Measurements from ENCODE around the gene UBR2.
A peak's percentile ranks its signal among the peaks of the same experiment; 100 is the strongest.

Gene UBR2

GRCh38 chr6:42726026-42726425, 162.2 kb downstream of the UBR2 start:
- Histone ChIP-seq H3K4me1 (ENCODE audit: insufficient read depth, low read length) (peaks cover 10% of the 10 kb centered on the region), H3K4me2 (ENCODE audit: insufficient read depth, low read length) (peak overlapping the region; percentile 56), H3K27ac (ENCODE audit: low read length) (no peak overlapping the region), H4K20me1 (ENCODE audit: insufficient read depth, low read length) (no peaks in the 10 kb centered on the region), H3K4me3 (ENCODE audit: low read depth in 1 of 2, low read length in 2 of 2) (no peak overlapping the region), H3K9me3 (ENCODE audit: insufficient read depth, low read length, severe bottlenecking) (no peaks in the 10 kb centered on the region), H3K36me3 (ENCODE audit: insufficient read depth, low read length) (no peaks in the 10 kb centered on the region), H2AFZ (ENCODE audit: low read depth, low read length) (peak overlapping the region; percentile 88), H3K27me3 (ENCODE audit: insufficient read depth, low read length, poor library complexity) (peaks cover 1% of the 10 kb centered on the region), H3K79me2 (ENCODE audit: insufficient read depth, low read length) (no peaks in the 10 kb centered on the region), H3K9ac (ENCODE audit: low read depth, low read length) (0 out of 2 replicates have a peak overlapping the region, but pooled peaks have one; percentile 10)
- DNase-seq = no peak
- no peak for TF ChIP-seq EZH2 (IDR thresholded peaks at IDR 0.05; ENCODE audit: borderline replicate concordance, low read depth, low read length, severe bottlenecking)
- TF ChIP-seq CTCF (IDR thresholded peaks at IDR 0.05; ENCODE audit: borderline replicate concordance, extremely low read depth, low read length, poor library complexity, severe bottlenecking) = no peak
- ATAC-seq (ENCODE audit: insufficient read depth, low read depth) = no peak

- H3K27me3 ChIP-seq (ENCODE audit: insufficient read depth, low read length, poor library complexity) = no peaks in the 10 kb centered on the region
- H3K4me2 ChIP-seq (ENCODE audit: insufficient read depth, low read length) = peak overlapping the region; percentile 56
- H3K4me1 ChIP-seq (ENCODE audit: insufficient read depth, low read length) = peaks cover 10% of the 10 kb centered on the region
- no peaks in the 10 kb centered on the region for H3K79me2 ChIP-seq (ENCODE audit: insufficient read depth, low read length)
- peak overlapping the region; percentile 88 for H2AFZ ChIP-seq (ENCODE audit: low read depth, low read length)
- DNase-seq (peak; percentile 69), ATAC-seq (ENCODE audit: insufficient read depth, low read depth) (peak; percentile 95)
- H3K27ac ChIP-seq (ENCODE audit: low read length) = no peak overlapping the region
- 0 out of 2 replicates have a peak overlapping the region, but pooled peaks have one; percentile 10 for H3K9ac ChIP-seq (ENCODE audit: low read depth, low read length)
- peak overlapping the region in 1 of 2 experiments; percentile 7; a peak in 1 of 4 replicates for H3K4me3 ChIP-seq (ENCODE audit: low read depth in 1 of 2, low read length in 2 of 2)
- no peaks in the 10 kb centered on the region for H3K36me3 ChIP-seq (ENCODE audit: insufficient read depth, low read length)
- TF ChIP-seq EZH2 (IDR thresholded peaks at IDR 0.05; ENCODE audit: borderline replicate concordance, low read depth, low read length, severe bottlenecking) (no peak), CTCF (IDR thresholded peaks at IDR 0.05; ENCODE audit: borderline replicate concordance, extremely low read depth, low read length, poor library complexity, severe bottlenecking) (peak; percentile 96)
- H3K9me3 ChIP-seq (ENCODE audit: insufficient read depth, low read length, severe bottlenecking) = no peaks in the 10 kb centered on the region
- H4K20me1 ChIP-seq (ENCODE audit: insufficient read depth, low read length) = no peaks in the 10 kb centered on the region
These were observed 162.8 kb downstream of the UBR2 start for GRCh38 chr6:42726485-42727086.

- DNase-seq = no peak
- Histone ChIP-seq H3K79me2 (ENCODE audit: insufficient read depth, low read length) (no peaks in the 10 kb centered on the region), H3K36me3 (ENCODE audit: insufficient read depth, low read length) (no peaks in the 10 kb centered on the region), H2AFZ (ENCODE audit: low read depth, low read length) (peak overlapping the region; percentile 88; the same call in 1 of the 2 replicates), H3K9ac (ENCODE audit: low read depth, low read length) (no peak overlapping the region), H3K27me3 (ENCODE audit: insufficient read depth, low read length, poor library complexity) (no peaks in the 10 kb centered on the region), H3K9me3 (ENCODE audit: insufficient read depth, low read length, severe bottlenecking) (no peaks in the 10 kb centered on the region), H3K4me3 (ENCODE audit: low read depth in 1 of 2, low read length in 2 of 2) (no peak overlapping the region), H4K20me1 (ENCODE audit: insufficient read depth, low read length) (no peaks in the 10 kb centered on the region), H3K4me1 (ENCODE audit: insufficient read depth, low read length) (peaks cover 10% of the 10 kb centered on the region), H3K27ac (ENCODE audit: low read length) (no peak overlapping the region), H3K4me2 (ENCODE audit: insufficient read depth, low read length) (peak overlapping the region; percentile 56; the same call in 1 of the 2 replicates)
- TF ChIP-seq CTCF (IDR thresholded peaks at IDR 0.05; ENCODE audit: borderline replicate concordance, extremely low read depth, low read length, poor library complexity, severe bottlenecking) (no peak), EZH2 (IDR thresholded peaks at IDR 0.05; ENCODE audit: borderline replicate concordance, low read depth, low read length, severe bottlenecking) (no peak)
- no peak for ATAC-seq (ENCODE audit: insufficient read depth, low read depth)
These were observed 163.3 kb downstream of the UBR2 start for GRCh38 chr6:42727087-42727611.
